ENCODE measurements around the gene NCK2.
"Not testable (repeated sequence)": the region's sequence is repeated elsewhere in the genome, so short reads cannot be mapped to it uniquely, and the experiment has no call there.

NCK2 gene

GRCh38 chr2:105756435-105756834 is 11.7 kb downstream of the NCK2 start:
- no peak for DNase-seq

GRCh38 chr2:105756865-105757264 is 12.2 kb downstream of the NCK2 start:
- not testable (repeated sequence) for DNase-seq

- DNase-seq, result no peak
Observed at GRCh38 chr2:105757433-105757832, 12.7 kb downstream of the NCK2 start.

GRCh38 chr2:105760191-105760590 is 15.5 kb downstream of the NCK2 start:
- DNase-seq, result no peak

- no peak for DNase-seq
Observed at GRCh38 chr2:105760639-105761337, 16.1 kb downstream of the NCK2 start.

GRCh38 chr2:105761931-105762515 is 17.3 kb downstream of the NCK2 start:
- DNase-seq, result no peak

DNA sequence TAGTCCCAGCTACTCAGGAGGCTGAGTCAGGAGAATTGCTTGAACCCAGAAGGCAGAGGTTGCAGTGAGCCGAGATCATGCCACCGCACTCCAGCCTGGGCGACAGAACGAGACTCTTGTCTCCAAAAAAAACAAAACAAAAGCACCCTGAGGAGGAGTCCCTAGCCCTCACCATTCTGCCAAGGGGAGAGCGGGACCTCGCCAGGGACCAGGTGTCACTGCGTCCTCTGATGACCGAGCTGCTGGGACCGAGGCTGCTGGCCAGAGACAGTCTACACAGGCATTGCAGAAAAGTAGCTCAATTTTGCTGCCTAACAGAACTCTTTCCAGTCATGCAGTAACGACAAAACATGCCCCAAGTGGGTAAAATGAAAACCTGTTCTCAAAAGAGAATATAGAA is 18.4 kb downstream of the NCK2 start:
- DNase-seq, result no peak

- DNase-seq, result no peak
Observed at GRCh38 chr2:105764059-105764458, 19.3 kb downstream of the NCK2 start.

- no peak for DNase-seq
Observed at GRCh38 chr2:105765415-105766299, 20.9 kb downstream of the NCK2 start.

DNA sequence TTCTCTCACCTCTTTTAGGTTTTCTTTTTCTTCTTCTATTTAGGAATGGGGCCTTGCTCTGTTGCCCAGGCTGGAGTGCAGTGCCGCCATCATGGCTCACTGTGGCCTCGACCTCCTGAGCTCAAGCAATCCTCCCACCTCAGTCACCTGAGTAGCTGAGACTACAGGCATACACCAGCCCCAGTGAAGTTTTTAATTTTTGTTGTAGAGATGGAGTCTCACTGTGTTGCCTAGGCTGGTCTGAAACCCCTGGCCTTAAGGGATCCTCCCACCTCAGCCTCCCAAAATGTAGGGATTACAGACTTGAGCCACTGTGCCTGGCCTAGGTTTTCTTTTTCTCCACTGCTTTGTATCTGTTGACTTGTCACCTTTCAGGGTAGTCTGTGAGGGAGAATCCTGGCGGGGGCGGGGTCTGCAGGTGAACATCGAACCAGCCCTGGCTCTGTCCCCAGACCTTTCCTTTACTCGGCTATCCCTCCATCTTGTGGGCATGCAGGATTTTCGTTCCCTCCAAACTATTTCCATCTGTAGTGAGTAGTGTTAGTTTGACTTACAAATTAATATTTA is 21.7 kb downstream of the NCK2 start:
- DNase-seq, result no peak

- no peak for DNase-seq
Observed at GRCh38 chr2:105768176-105768575, 23.5 kb downstream of the NCK2 start.

GRCh38 chr2:105768961-105769452 is 24.3 kb downstream of the NCK2 start:
- no peak for DNase-seq

DNA sequence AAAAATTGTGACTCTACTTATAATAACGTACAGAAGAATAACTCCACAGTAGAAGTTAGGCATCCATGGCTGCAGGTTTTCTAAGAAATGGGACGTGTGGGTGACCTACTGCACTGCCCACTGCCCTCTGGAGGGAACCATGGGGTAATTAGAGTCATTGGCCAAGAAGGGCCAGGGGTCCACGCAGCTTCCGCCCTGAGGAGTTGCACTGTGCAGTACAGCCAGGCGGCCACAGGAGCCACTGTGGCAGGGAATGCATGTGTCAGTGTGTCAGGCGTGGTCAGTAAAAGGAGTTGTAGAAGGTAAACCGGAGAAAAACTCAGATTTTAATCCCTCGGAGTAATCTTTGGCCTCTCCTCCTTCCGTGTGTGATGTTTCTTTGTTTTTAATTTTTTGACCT is 24.8 kb downstream of the NCK2 start:
- no peak for DNase-seq

GRCh38 chr2:105770149-105770548 is 25.4 kb downstream of the NCK2 start:
- no peak for DNase-seq

DNA sequence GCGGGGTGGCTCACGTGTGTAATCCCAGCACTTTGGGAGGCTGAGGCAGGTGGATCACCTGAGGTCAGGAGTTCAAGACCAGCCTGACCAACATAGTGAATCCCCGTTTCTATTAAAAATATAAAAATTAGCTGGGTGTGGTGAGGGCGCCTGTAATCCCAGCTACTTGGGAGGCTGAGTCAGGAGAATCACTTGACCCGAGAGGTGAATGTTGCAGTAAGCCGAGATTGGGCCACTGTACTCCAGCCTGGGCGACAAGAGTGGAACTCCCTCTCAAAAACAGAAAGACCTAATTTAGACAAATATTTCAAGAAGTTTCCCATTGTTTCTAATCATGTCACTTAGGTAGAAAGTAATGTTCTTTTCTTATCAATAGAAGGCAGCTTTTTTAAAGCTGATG is 26.6 kb downstream of the NCK2 start:
- not testable (repeated sequence) for DNase-seq

GRCh38 chr2:105771836-105772235 is 27.1 kb downstream of the NCK2 start:
- DNase-seq, result no peak

DNA sequence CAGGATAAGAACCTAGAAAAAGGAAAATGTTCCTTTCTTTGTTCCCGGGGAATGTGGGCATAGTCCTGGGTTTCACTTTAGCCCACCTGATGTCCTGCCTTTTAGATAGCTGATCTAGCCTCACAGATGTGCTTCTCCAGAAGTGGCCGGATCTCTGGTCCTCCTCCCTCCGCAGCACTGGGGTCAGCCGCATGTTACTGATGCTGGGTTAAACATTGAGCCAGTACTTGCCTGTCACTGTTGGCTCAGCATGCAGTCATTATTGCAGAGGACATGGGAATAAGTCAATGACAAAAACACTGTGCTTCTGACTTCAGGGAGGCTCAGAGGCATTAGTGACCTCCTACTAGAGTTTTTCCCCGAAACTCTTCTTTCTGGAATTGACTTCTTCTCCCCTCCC is 27.6 kb downstream of the NCK2 start:
- no peak for DNase-seq

DNA sequence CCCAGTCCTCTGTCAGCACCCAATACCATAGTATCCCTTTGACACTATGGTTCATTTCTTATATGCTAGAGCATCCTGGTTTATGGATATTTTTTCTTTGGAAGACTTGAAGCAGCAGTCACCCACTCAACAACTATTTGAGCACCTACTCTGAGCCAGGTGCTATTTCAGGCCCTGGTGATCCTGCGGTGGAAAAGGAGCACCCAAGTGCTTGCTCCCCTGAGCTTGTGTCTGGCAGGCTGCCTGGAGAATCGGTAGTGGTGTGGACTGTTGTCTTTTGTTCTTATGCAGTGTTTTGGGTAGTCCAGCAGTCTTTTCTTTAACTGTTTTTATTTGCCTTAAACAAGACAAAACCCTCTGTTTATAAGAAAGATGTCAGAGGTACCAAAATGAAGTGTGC is 28.9 kb downstream of the NCK2 start:
- DNase-seq, result no peak

- DNase-seq, result no peak
Observed at GRCh38 chr2:105774781-105775337, 30.1 kb downstream of the NCK2 start.

DNA sequence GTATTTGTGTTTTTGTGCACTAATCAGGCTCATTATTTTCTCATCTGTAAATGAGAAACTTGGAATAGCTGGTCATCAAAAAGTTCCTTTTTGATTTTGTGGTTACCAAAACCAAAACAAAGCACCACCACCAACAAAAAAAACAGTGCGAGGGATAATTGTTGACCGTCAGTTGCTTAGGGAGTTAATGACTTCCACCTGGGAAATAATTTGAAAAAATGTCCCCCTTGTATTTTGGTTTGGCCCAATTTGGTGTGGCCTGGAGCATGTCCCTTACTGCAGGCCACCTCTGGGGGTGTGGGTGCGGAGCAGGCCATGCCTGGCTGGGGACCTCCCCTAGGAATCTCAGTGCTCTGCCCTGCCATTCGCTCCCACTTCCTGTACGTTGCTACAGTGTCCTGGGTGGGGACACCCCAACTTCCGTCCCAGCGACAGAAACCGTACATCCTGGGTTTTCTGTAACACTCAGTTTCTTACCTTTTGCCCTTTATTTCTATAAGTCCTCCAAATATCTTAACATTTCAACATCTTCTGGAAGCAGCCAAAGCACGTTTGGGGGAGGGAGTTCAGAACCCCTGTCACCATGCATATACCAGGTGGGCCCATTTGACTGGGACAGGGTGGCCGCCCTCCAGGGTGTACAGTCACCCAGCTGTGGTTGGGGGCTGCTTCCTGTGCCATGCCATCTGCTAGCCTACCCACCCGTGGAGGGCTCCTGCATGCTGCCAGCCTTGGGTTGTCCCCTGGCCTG is 31.3 kb downstream of the NCK2 start:
- no peak for DNase-seq

GRCh38 chr2:105776560-105776928 is 31.8 kb downstream of the NCK2 start:
- no peak for DNase-seq

- DNase-seq, result no peak
Observed at GRCh38 chr2:105777031-105777482, 32.3 kb downstream of the NCK2 start.

Data from activated CD4-positive, alpha-beta T cell treated with anti-CD3 and anti-CD28 coated beads, Interleukin-2, amount 50 U/mL, for 4 hours (primary cell).